NCI-H2081 (cell line): Measurements from ENCODE around the gene DOCK1.

ENCODE experiments used
- DNase-seq, 2 experiments: peaks; one replicate each; lab custom pipeline; 2025; lab: John Stamatoyannopoulos, UW

DOCK1 gene

DNA sequence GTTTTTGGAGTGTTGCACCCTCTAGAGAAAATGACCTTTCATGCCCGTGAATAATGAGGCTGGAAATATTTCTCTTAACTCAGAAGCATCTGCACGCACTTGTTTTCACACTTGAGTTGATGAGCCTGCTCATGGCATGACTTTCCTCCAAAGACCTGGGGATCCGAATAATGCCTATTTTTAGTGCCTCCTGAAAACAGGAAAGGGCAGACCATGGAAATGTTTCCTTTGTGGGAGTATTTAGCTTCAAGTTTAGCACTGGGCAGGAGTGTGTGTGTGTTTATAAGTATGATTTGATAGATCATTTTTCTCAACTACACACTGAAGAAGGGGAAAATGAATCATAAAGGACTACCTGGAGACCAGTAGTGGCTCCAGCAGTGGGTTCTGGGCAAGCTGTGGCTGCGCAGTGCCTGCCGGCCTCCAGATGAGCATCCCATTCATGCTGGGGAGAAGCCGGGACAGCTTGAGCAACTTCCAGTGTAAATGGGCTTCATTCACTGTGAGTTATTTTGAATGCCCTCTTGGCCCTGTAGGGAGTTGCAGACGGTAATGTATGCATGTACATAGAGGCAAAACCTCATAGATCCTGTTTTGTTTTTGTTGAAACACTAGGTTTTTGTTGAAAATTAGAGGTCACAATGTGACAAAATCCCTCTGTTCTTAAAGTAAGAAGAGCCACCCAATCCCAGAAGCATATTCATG, 408.9 kb downstream of the DOCK1 start:
- DNase-seq: no peak

DNA sequence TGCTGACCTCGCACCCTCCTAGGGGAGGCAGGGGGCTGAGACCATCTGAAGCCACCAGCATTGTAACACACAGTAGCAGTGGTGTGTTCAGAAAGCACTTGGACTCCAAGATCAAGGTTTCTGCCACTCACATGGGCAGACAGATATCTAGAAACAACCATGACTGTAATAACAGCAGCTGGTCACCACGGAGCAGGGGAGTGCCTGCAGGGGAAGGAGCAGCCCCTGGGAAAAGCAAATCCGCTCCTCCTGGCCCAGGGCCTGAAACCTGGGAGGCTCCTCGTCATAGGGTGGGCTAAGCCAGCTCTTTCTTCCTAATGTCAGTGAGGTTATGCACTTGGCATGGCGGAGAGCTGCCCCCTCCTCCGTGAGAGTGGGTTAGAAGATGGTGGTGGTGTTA, 409.6 kb downstream of the DOCK1 start:
- DNase-seq: no peak

DNA sequence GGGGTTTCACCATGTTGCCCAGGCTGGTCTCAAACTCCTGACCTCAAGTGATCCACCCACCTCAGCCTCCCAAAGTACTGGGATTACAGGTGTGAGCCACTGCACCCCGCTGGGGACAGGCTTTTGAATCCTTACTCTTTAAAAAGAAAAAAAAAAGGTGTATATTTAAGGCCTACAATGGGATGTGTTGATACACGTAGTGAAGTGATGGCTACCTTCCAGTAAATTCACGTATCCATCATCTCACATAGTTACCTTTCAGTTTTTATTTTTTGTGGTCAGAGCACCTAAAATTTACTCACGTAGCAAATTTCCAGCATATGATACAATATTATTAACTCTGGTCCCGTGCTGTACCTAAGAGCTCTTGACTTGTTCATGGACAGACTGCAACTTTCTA, 410.7 kb downstream of the DOCK1 start:
- no peak for DNase-seq

DNA sequence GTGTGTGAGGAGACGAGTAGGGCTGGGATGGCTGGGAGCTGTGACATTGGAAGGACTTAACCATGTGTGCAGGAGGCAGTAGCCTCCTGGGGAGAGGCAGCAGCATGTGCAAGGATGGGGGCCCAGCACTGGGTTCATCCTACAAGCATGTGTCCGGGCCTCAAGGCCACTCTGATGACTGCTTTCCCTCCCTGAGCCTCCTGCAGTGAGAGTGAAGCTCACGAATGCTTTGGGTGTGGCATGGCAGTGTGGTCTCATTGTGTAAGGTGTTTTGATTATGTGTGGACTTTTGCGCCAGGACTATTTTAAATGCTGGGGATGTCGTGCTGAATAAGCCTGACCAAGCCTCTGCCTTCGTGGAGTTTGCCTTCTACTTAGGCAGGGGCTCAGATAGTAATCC, 413.2 kb downstream of the DOCK1 start:
- no peak for DNase-seq

DNA sequence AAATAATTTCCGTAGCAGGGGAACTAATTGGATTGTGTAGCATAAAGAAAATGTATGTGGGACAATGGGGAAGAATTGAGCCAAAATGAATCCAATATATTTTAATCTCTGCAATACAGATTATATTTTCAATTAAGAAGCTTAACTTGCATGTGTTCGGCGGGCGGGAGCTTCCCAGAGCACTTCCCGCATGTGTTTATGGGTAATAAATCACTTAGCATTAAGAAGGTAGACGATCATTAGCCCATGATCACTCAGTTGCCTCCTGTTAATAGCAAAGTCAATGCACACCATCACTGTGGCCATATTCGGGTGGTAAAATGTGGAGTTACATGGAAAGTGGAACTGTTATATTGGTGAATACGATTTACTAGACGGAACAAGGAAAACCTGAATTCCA, 414.0 kb downstream of the DOCK1 start:
- no peak for DNase-seq

DNA sequence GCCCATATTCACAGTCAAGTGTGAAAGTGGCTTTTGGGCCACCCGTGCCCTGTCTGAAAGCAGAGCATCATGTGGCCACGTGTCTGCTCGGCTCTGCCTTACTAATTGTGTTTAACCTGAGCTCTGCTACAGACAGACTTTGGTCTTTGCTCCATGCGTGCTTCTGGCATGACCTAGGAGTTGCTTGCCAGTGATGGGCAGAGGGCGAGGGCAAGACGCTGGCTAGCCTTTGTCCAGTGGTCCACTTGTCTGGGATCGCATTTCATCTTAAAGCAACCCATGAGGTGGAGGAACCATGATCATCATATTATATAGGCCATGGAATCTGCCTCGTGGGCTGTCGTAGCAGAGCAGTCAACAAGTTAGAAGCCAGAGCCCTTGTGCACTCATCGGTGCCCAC, 414.5 kb downstream of the DOCK1 start:
- no peak for DNase-seq

DNA sequence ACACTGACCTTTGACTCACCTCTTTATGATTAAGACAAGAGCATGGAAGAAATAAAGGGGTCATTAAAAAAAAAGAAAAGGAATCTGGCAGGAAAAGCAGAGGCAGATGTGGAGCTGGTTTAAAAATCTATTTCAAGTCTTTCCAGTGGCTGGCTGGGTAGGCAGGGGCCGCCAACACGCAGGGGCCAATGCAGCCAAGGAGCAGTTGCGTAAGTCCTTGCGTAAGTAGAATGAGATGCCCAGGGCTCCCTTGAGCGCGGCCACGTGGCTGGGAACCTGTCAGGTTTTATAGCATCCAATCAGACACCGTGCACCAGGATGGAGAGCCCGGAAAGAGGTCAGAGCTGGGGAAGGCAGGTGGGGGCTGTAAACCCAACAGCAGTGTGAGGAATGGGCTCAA, 414.9 kb downstream of the DOCK1 start:
- DNase-seq: no peak

DNA sequence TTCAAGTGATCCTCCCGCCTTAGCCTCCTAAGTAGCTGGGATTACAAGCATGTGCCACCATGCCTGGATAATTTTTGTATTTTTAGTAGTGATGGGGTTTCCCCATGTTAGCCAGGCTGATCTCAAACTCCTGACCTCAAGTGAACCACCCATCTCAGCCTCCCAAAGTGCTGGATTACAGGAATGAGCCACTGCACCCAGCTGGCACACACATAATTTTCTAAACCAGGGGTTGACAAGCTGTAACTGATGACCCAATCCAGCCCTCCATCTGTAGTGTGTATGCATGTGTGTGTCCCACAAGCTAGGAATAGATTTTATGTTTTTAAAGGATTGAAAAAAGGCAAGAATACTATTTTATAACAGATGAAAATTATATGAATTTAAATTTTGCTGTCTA, 417.1 kb downstream of the DOCK1 start:
- no peak for DNase-seq

DNA sequence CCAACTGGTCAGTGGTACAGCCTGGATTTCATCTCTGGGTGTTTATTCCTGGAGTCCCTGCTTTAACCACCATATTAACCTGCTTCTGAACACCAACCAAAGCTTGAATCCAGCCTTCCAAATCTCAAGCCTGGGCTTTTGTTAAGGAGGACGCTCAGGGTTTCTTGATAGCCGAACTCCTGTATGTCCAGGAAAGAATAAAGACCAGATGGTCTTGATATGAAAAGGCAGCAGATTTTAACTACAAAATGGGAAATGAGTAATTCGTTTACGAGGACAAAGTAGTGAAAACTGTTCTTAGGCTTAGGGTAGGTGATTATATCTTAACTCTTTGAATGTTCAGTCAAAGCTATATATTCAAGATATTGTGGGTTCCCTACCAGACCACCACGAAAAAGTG, 420.3 kb downstream of the DOCK1 start:
- no peak for DNase-seq

DNA sequence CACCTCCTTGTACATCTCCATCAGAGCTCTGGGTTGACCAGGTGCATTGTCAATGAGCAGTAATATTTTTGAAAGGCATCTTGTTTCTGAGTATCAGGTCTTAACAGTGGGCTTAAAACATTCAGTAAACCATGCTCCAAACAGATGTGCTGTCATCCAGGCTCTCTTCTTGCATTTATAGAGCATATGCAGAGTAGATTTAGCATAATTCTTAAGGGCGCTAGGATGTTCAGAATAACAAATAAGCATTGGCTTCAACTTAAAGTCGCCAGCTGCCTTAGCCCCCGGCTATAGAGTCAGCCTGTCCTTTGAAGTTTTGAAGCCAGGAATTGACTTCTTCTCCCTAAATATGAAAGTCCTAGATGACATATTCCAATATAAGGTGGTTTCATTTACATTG, 421.7 kb downstream of the DOCK1 start:
- DNase-seq: no peak

DNA sequence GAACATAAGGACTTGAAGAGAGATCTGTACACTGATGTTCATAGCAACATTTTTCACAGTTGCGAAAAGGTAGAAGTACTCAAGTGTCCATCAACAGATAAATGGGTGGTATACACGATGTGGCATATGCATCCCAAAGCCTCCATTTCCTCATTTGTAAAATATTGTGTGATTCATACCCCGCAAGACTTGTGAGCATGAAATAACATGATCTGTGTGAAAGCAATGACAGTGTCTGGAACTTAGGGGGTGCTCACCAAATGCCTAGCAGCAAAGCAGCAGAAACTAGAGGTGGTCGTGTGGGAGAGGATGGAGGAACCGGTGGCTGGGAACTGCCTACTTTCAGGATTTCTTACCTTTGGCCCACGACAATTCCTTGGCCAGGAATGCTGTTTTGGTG, 426.5 kb downstream of the DOCK1 start:
- no peak for DNase-seq

DNA sequence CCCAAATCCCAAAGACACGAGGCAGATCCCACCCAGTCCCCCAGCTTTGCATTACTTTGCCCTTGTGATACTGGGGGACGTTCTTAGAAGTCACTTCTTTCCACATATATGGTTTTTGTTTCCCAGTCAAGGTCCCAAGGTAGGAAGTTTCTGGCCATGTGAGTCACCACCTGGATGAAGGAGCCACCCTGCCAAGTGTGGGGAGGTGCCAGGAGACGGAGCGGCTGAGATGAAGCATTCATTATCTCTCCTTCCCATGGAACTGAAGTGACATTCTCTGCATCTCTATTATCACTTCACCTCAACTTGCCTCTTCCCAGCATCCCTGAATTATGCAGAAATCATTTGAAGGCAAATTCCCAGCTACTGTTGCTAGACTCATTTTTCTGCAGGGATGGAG, 427.4 kb downstream of the DOCK1 start:
- no peak for DNase-seq

DNA sequence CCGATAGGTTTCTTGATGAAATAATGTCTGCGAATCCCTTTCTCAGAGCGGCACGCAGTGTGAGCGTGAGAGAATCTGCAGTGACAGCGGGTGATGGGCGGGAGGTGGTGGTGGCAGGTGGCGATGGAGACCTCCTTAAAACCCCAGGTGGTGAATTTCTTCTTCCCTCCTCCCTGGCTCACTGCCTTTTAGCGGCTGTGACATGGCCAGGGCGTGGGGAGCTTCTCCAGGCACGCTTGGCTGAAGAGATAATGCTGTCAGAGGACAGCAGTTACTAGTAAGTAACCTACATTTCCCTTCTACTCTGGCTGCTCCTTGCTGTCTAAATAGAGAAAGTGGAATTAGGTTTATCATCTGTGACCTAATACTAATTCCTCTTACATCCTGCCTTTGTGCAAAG, 432.6 kb downstream of the DOCK1 start:
- DNase-seq: no peak

DNA sequence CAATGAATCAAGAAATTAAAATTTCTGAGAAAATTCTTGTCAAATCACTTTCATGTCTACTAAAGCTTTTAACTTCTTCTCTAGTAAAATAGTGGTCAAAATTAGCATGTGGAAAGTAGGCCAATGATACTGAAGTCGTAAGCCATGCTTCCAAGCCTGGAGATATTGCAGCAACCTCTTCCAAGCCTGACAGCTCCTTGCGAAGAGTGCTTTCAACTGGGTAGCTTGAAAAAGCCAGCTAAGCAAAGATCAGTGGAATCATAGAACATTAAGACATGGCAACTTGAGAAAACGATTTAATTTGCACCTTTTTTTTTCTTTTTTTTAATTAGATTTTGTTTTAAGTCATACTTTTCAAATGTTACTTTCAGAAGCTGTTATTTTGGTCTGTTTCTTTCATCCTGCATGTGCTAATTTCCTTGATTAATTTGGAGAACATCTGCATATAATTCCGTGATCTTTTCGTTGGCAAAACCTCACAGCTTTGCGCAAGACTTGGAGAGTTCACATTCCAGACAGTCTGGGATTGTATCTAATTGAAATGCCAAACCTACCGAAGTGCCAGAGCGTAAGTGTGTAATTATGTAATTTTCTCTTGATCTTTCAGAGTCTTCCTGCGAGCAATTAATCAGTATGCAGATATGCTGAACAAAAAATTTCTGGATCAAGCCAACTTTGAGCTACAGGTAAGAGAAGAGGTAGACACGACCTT, 433.3 kb downstream of the DOCK1 start:
- no peak for DNase-seq

DNA sequence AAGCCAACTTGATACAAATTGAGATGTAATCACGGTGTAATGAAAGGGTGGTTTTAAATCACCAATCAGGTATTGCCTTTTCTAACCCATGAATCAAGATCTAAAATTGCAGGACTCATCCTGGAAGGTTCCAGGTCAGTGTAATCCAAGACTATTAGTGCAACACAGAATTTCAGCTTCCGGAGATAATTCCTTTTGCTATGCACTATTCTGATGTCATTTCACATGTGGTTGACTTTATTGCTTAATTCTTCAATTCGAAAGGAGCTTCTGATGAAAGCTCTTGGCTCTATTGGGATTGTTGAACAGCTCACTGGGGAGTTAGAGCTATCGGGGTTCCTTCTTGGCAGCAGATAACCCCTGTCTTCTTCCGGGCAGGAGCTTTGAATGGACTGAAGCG, 438.6 kb downstream of the DOCK1 start:
- no peak for DNase-seq

DNA sequence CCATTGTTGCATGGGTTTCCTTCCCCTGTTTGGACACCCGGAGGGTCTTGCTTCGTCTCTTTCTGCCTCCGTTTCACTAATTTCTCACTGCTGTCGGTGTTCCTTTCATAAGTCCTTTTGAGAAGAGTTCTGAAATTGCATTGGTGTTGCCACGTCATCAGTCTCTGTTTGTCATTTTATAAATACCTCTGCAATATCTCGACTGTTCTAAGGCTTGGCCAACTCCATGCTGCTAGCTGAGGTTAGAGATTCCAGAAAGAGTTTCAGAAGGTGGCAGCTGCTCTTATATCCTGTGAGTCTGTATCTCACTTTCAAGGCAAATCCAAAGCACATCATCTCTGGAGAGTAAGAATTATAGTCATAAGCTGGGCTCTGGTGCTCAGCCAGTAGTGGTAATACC, 439.1 kb downstream of the DOCK1 start:
- DNase-seq: no peak

DNA sequence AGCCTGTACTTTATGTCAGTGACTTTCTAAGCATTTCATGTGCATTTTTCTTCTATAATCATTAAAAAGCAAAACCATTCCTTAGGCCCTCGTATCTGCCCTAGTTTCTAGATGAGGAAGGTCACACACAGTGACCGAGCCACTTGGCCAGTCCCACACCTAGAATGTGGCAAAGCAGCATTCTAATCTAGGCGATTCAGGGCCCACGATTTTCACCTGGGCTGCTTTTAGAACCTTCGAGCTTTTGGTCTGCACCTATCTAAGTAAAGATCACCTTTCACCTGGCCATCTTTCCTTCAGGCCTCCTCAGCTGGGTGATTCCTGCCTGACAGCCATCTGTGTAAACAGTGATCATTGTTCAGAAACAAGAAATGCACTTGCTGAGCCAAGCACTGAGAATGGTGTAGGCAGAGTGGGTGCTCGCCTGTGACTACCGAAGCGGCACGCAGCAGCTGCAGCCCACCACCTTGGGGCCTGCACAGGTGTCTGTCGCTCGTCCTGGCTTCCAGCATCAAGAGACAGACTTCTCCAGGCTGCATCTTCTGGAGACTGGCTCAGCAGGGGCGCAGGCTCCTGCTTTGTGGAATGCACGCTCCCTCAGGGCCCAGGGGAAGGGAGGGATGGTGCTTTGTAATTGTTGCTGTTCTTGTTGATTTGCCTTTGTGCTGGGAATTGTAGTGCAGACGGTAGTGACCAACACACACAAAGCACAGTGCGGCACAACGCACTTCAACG, 440.2 kb downstream of the DOCK1 start:
- DNase-seq: peak; percentile 18 to 23

DNA sequence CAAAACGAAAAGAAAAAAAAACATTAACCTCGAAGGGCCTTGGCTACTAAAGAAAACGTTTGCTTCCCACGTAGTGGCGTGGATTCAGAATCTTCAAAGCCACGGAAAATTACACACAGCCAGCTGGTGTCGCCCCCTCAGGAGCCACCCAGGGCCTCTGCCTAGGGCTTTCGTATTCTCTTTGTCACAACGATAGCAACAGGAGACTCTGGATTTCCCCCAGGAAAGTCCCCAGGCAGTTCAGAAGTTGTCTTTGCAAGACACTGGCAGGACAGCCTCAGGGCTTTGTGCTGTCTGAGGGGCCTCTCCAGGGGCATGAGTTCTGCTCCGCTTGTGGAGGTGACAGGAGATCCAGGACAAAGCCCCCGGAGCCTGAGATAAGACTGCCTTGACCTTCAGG, 441.4 kb downstream of the DOCK1 start:
- DNase-seq: no peak

DNA sequence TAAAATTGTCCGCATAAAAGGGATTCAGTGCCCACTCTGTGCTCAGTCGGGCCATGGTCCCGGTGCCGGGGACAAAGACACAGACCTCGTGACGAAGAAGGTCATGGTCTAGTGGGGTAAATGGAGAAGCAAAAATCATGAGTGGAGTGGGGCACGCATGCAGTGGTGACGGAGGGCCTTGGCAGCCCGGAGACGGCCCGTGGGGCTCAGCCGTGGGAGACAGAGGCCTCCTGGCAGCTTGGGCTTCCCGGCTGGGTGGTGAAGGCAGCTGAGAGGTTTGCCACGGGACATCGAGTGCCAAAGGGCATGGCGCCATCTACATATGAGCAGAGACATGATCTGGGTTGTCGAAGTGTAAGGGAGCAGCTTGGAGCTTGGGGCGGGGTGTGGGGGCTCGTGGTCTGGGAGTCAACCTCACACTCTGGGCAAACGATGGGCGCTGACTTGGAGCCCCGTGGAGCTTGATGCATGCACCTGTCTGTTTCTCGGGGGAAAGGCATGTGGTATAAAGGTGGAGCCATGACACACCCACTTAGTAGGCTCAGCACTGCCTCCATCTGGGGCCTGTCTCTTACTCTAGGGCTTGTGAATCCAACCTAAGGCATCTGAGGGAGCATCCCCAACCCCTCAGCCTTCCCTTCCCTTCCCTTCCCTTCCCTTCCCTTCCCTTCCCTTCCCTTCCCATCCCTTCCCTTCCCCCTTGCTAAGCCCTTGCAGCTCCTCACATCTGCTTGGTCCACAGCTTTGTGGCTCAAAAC, 442.2 kb downstream of the DOCK1 start:
- no peak for DNase-seq

DNA sequence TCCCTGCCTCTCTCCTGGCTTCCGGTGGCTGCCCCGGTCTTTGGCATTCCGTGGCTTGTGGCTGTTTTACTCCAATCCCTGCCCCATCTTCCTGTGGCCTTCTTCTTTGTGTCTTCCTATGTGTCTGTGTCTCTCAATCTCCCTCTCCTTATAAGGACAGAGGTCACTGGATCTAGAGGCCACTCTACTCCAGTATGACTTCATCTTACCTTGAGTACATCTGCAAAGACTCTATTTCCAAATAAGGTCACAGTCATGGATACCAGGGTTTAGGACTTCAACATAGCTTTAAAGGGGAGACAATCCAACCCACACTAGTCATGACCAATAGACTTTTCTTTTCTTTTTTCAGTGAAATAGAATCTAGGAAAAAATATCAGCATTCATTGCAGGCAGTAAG, 444.5 kb downstream of the DOCK1 start:
- no peak for DNase-seq

DNA sequence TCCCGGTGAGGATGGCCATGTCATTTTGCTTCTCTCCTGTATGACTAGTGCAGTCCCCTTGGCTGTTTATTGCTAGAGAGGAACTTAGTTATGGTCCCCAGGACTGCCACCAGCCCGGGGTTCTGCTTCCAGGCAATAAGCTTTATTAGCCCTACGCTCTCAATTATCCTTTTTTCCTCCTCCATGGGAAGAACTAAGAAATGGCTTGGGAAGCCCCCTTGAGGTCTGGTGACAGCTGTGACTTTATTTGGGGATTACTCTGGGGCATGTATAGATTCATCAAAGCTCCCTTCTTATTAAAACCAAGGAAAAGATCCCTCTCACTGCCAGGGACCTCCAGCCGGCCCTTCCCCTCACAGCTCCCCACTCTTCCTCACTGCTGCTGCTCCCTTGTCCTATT, 446.3 kb downstream of the DOCK1 start:
- no peak for DNase-seq

DNA sequence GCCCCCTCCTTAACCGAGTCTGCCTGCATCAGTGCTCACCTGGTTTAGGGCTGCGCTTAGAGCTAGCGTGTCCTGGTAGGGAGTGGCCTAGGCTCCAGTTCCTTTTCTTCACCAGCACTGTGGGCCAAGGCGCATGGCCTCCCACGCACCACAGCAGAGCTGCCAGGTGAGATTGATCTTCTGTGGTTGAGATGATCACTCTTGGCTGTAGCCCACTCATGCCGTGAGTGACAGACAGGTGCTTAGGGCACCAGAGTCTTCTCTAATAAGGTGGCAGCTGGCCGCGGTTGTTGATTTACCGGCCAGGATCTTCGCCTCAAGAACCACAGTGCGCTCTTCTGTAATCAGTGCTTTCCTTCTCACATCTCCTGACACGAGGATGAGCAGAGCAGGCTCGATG, 448.3 kb downstream of the DOCK1 start:
- DNase-seq: no peak

DNA sequence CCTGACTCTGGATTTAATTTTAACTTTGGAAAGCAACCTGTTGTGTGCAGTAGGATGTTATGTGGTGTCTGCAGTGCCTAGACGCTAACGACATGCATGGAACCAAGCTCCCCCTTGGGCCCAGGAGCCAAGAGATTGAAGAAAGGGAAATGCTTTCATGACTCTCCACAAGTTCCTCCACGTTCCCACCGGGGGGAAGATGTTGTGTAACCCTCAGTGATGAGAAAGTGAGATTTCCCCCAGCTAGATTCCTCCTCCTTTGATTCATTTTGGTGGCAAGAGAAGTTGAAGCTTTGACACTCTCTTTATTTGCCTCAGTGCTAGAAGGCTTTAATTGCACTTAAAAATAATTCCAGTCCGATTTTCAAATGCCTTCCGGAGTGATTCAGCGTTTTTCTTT, 449.0 kb downstream of the DOCK1 start:
- DNase-seq: no peak
